Measurements from ENCODE around the gene IDH3A. TPM values are rescaled to one million over a fixed set of nuclear protein-coding genes. Genes with fewer than 3 reads are reported as not detected.

IDH3A gene
- total and polyA plus RNA-seq, 9 of the 15 experiments (the other 6 are each of a cell fraction or from before 2014, with no cell fraction given), result 37.4 to 249 (median 107) TPM

DNA sequence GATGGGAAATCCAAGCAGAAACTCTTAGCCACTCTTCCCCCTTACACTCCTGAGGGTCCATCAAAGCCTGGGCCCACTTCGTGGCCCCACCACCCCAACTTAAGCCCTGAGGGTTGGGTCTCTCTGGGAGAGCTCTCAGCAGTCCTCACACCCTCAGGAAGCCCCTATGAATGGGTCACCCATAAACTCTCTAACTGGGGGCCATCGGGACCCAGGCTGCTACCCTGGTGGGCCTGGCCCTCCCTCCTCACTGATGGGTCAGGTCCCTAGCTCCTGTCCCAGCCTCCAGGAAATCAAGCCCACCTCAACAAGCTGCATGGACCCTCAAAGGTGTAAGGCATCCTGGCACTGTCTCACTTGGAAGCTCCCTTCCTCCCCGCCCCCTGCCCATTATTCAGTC, 37.4 kb upstream of the IDH3A start (continued):
- no peak for TF ChIP-seq CAMTA2 (CRISPR knock-in tag; conservative IDR thresholded peaks at IDR 0.05)

DNA sequence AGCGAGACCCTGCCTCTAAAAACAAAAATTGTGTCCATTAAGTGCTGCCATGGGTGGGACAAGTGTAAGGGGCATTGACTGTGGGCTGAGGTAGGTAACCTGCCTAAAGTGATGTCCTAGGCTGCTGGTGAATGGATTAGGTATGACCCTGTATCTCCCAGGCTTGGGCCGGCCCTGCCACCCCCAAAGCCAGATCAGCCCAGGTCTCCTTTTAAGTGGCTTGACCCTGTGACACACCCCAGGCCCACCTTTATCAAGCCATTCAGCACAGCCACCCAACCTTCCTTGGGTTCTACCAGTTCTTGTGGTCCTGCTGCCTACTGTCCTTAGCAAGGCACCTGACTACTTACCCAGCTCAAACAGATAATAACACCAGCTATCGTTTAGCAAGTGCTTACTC, 36.6 kb upstream of the IDH3A start:
- no peaks in the 10 kb centered on the region for H3K79me2 ChIP-seq (ENCODE audit: control insufficient read depth, insufficient read depth, low read length)
- 0 out of 5 replicates have a peak, but pooled peaks cover 0 to 3% of the 10 kb centered on the region in 2 experiments for H3K4me1 ChIP-seq (replicated peaks in 1 of 2; ENCODE audit: control insufficient read depth in 2 of 2, insufficient read depth in 2 of 2, low read length in 2 of 2)
- 6% methylated on average over 3 of the region's 3 CpGs for WGBS (ENCODE audit: insufficient coverage, low coverage, missing lambda C conversion rate)
- H3K4me2 ChIP-seq (ENCODE audit: insufficient read depth, low read length), result no peak overlapping the region
- peaks cover 7% of the 10 kb centered on the region; the same call in 1 of the 2 replicates for H4K20me1 ChIP-seq (replicated peaks; ENCODE audit: control insufficient read depth, insufficient read depth, low read length)
- H3K4me3 ChIP-seq, result no peak overlapping the region
- H3K27ac ChIP-seq (ENCODE audit: extremely low read depth, low read depth, low read length), result no peak overlapping the region
- H3K27me3 ChIP-seq (ENCODE audit: control insufficient read depth in 2 of 2, insufficient read depth in 2 of 2, low read length in 2 of 2), result no peaks in the 10 kb centered on the region
- ATAC-seq (no peak), DNase-seq (ENCODE audit: extremely low read depth in 1 of 4, low spot score in 3 of 4) (no peak), FAIRE-seq (no peak)
- no peaks in the 10 kb centered on the region for H3K9me3 ChIP-seq (replicated peaks; ENCODE audit: control insufficient read depth, insufficient read depth, low read depth, low read length)
- in situ Hi-C loops (cut with MboI) (loop anchor here (5.0 kb wide), 3 partner anchors 85 to 150 kb away; no protein-coding TSS in a partner anchor), intact Hi-C loops (cut with micrococcal nuclease) (no loop called here)
- ChIA-PET POLR2A (interaction anchor here (0.6 to 1.0 kb wide), 6 partner anchors 15 to 756 kb away, joined by 3 to 6 read pairs (median 4); no protein-coding TSS in a partner anchor), CTCF (ENCODE audit: low intra/inter-chr PET ratio) (interaction anchor here (0.6 to 2.7 kb wide), 9 partner anchors 18 to 860 kb away, joined by 3 to 54 read pairs (median 4); no protein-coding TSS in a partner anchor)
- TF ChIP-seq ZFX (CRISPR knock-in tag; IDR thresholded peaks at IDR 0.05) (no peak), ZNF445 (CRISPR knock-in tag; IDR thresholded peaks at IDR 0.05; ENCODE audit: low read depth) (no peak), NBN (IDR thresholded peaks at IDR 0.05; ENCODE audit: low read depth) (no peak)
- TF ChIP-seq, protein P1, sequence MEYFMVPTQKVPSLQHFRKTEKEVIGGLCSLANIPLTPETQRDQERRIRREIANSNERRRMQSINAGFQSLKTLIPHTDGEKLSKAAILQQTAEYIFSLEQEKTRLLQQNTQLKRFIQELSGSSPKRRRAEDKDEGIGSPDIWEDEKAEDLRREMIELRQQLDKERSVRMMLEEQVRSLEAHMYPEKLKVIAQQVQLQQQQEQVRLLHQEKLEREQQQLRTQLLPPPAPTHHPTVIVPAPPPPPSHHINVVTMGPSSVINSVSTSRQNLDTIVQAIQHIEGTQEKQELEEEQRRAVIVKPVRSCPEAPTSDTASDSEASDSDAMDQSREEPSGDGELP (CRISPR knock-in tag; IDR thresholded peaks at IDR 0.05; ENCODE audit: borderline replicate concordance), result no peak
- no peak overlapping the region for H3K9ac ChIP-seq (ENCODE audit: insufficient read depth in 1 of 2, low read depth in 2 of 2, low read length in 2 of 2)
- no peaks in the 10 kb centered on the region for H3K36me3 ChIP-seq (ENCODE audit: control insufficient read depth, insufficient read depth, low read length)
- no TSS peak for BruUV-seq (replicated peaks)
- no peak overlapping the region for H2AFZ ChIP-seq (ENCODE audit: low read depth, low read length)
- no peaks in the 10 kb centered on the region for H3K9me1 ChIP-seq (ENCODE audit: control insufficient read depth, insufficient read depth, low read length)
